GM18507 (cell line): Measurements from ENCODE around the gene ZNF446.

Source experiments
- DNase-seq: peaks from one replicate; pipeline ENCODE4 v3.0.0; 2011; ENCODE audit warnings: low read depth; ENCODE audit not compliant: insufficient read length; ENCODE audit errors: extremely low spot score
- FAIRE-seq: peaks from 2 replicates; lab custom pipeline; 2011; peaks lifted over from hg19 to GRCh38; lab: Jason Lieb, UNC

Gene ZNF446

DNA sequence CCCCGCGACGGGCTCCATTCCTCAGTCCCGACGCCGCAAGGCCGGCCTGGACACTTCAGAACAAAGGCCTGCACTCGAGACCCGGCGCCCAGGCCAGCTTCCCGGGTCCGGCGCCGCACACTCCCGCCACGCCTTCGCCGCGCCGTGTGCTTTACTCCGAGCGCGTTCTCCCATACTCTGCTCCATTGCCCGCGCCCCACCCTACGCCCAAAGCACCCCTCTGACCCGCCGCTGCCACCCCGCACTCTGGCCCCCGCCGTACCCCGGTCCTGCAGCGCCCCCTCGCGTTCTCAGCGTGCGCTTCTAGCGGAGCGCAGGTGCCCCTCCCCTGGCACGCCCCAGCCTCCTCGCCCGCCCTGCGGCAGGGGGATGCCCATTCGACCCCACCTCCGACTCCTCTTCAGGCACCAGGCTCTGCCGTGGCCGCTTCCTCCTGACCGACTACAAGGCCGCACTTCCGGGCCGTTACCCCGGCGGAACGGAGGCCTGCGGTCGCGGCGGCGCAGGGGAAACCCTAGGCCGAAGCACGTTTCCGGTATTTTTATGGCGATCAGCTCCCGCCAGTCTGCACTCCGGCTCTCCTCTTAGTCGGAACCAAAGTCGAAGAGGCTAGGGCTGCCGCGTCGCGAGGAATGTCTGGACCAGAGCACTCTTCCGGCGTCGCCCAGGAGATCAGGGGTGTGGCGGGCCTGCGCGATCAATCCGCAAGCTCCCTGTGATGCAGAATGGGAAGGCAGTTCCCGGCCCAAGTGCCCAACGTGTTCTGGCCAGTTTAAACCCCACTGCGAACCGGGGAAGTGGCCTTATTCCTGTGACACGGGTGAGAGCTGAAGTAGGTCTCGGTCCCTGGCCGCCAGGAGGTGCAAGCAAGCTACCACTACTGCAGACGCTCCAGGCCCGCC lies 43.5 kb downstream of the ZNF446 start, which contains the start of gene ZBTB45:
Gene ZBTB45 (minus strand): TSS at position 456 of the 902 bp plus-strand sequence. CDS start 2,137 bp downstream, outside the sequence.
- FAIRE-seq, result peak; percentile 89
- DNase-seq, result peak; percentile 68

DNA sequence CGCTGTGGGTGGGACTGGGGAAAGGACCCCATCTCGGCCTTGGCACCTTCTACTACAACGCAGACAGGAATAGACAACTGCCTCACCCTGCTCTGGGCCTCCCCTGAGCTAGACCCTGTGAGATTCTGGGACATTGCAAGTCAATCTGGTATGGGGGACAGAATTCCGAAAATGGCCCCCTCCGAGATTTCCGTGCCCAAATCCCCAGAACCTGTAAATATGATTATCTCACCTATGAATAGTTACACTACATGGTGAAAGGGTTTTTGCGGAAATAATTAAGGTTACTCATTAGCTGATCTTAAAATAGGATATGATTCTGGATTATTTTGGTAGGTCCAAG lies 44.1 kb downstream of the ZNF446 start:
- DNase-seq (no peak), FAIRE-seq (no peak)

DNA sequence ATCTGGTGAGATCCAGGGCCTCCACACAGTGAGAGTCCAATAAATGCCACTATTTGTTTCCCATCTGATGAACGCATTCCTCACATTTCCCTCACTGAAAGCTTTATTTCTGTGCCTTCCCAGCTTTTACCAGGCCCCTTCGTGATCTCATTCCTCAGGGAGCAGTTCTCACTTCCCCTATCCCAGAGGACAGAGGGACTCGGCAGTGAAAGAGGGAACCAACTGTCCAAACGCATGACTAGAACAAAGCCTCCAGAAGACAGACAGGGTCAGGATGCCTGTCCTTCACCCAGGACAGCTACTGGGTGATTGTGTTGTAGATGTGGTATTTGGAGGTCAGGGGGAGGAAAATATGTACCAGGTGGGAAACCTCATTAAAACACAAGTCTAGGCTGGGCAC lies 45.5 kb downstream of the ZNF446 start:
- DNase-seq, result no peak
- FAIRE-seq, result no peak

DNA sequence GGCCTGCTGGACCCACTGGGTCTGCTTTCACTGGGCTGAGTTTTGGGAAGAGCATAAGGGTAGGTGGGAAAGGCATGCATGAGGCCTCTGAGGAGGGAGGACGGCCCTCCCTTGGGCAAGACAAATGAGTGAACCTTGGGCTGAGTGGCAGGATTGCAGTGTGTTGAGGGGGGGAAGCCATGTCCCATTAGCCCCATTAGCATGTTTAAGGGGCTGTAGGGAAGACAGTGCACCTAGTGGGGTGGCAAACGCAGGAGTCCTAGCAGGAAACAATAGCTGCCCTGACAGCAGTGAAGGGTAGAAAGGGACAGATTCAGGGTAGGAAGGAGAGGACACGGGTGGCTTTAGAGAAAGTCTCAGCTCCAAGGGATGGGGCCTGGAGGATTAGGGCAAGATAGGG lies 46.6 kb downstream of the ZNF446 start:
- no peak for DNase-seq
- no peak for FAIRE-seq

DNA sequence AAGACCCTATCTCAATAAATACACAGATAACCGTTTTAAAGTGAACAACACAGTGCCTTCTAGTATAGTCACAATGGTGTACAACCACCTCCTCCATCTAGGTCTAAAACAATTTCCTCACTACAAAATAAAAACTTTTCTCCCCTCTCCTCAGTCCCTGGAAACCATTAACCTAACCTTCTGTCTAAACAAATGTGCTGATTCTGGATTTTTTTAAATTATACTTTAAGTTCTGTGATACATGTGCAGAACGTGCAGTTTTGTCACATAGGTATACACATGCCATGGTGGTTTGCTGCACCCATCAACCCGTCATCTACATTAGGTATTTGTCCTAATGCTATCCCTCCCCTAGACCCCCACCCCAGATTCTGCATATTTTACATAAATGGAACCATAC lies 53.3 kb downstream of the ZNF446 start:
- FAIRE-seq (no peak), DNase-seq (no peak)
